Measurements from ENCODE around the gene TRIM62. TPM values are rescaled to one million over a fixed set of nuclear protein-coding genes. Genes with fewer than 3 reads are reported as not detected.

The TRIM62 gene
- polyA plus RNA-seq, 4 donors = 2.4 to 3.6 (median 2.8) TPM

DNA sequence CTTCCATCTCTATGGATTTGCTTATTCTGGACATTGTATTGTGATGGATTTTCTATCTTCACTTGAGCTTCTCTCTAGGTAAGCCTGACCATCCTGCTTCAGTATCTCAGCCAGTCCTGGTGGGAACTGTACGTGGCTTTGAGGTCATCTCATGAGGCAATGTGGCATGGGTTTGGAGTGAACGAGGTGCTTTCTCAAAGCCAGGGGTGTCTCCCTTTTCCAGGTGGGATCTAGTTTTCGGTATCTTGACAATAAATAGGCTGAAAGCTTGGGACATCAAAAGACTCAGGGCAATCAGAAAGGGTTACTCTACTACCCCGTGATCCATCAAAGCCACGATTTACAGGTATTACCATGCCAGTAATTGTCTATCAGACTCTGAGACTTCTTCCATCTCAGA lies 60.1 kb downstream of the TRIM62 start:
- H3K4me1 ChIP-seq (ENCODE audit: control insufficient read depth in 3 of 3, insufficient read depth in 2 of 3, low read depth in 1 of 3, low read length in 2 of 3) = peaks cover 0 to 5% (median 4%) of the 10 kb centered on the region in 3 donors
- no peaks in the 10 kb centered on the region for H3K36me3 ChIP-seq (ENCODE audit: control insufficient read depth in 3 of 3, insufficient read depth in 2 of 3, low read depth in 1 of 3, low read length in 3 of 3)
- no peak for DNase-seq
- no peaks in the 10 kb centered on the region for H3K9me3 ChIP-seq (ENCODE audit: control insufficient read depth in 2 of 2, insufficient read depth in 1 of 2, low read depth in 1 of 2, low read length in 1 of 2)
- FAIRE-seq = no peak
- H3K27ac ChIP-seq (ENCODE audit: low read depth in 1 of 3, low read length in 2 of 3) = no peak overlapping the region
- no peaks in the 10 kb centered on the region for H3K27me3 ChIP-seq (ENCODE audit: control insufficient read depth in 3 of 3, insufficient read depth in 3 of 3, low read length in 3 of 3)
- no peak overlapping the region for H3K4me3 ChIP-seq (ENCODE audit: low read depth in 1 of 3, low read length in 3 of 3)
- WGBS, 3 donors = 66 to 87% (median 80%) methylated on average over 5 of the region's 5 CpGs

DNA sequence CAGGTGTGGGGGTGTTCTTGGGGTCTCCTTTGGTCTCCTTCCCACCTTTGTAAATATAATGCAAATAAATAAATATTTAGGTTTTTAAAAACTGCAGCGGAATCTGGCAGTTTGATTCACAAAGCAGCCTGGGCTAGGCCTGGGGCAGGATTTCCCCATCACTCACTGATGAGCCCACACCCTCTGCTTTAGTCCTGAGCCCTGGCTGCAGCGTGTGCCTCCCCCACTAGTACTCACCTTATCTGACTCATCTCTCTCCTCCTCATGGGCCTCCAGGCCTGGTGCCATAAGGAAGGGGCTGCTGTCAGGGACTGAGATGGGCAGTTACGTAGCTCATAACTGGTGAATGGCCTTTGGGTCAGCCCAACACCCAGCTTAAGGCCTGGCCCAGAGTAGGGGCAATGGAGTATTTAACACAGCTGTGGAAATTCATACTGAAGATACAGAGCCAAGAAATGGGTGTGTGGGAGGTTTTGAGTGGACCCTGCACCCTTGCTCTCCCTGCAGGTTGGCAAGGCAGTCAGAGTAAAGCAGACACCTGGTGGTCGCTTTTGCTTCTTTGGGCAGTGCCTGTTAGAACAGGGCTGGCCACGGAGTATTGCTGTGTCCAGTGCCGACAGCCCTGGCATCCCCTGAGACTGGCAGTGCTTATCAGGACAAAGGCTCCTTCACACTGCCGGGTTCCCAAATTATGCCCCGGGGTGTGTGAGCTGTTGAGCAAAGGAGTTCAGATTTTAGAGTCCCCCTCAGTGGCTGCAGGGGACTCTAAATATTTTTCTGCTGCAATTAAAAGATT lies 61.2 kb downstream of the TRIM62 start:
- Histone ChIP-seq H3K9me3 (ENCODE audit: control insufficient read depth in 2 of 2, insufficient read depth in 1 of 2, low read depth in 1 of 2, low read length in 1 of 2) (no peaks in the 10 kb centered on the region), H3K27me3 (ENCODE audit: control insufficient read depth in 3 of 3, insufficient read depth in 3 of 3, low read length in 3 of 3) (no peaks in the 10 kb centered on the region), H3K27ac (ENCODE audit: low read depth in 1 of 3, low read length in 2 of 3) (no peak overlapping the region), H3K4me3 (ENCODE audit: low read depth in 1 of 3, low read length in 3 of 3) (no peak overlapping the region), H3K36me3 (ENCODE audit: control insufficient read depth in 3 of 3, insufficient read depth in 2 of 3, low read depth in 1 of 3, low read length in 3 of 3) (no peaks in the 10 kb centered on the region), H3K4me1 (ENCODE audit: control insufficient read depth in 3 of 3, insufficient read depth in 2 of 3, low read depth in 1 of 3, low read length in 2 of 3) (no peaks in the 10 kb centered on the region)
- FAIRE-seq (no peak), DNase-seq (no peak)
- WGBS, 3 donors = 79 to 81% (median 81%) methylated on average over 8 of the region's 8 CpGs

DNA sequence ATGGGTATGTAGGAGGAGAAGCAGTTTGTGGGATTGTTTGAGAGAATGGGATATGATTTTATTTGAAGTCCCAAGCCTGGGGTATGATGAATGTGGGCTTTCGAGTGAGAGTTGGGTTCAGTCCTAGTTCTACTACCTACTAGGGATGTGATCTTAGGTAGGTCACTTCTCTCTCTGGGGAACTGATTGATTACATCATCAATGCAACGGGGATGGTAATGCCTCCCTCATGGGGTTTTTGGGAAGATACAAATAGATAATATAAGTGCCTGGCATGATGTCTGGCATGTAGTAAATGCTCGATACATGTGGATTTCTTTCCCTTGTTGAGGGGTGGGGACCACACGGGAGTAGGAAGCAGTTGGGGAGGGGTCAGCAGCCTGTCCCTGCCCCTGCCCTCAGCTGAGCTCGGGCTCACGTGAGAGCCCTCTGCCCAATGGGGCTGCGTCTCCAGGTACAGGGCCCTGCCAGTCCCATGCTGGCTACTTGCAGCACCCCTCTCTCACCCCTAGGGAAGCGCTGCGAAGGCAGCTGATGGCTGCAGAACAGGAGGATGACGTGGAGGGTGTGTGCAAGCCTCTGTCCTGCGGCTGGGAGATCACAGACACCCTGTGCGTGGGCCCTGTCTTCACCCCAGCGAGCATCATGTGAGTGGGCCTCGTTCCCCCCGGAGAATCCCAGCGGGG lies 62.2 kb downstream of the TRIM62 start:
- no peaks in the 10 kb centered on the region for H3K9me3 ChIP-seq (ENCODE audit: control insufficient read depth in 2 of 2, insufficient read depth in 1 of 2, low read depth in 1 of 2, low read length in 1 of 2)
- WGBS, 3 donors = 62 to 63% (median 63%) methylated on average over 15 to 16 of the region's 16 CpGs
- H3K27me3 ChIP-seq (ENCODE audit: control insufficient read depth in 3 of 3, insufficient read depth in 3 of 3, low read length in 3 of 3) = no peaks in the 10 kb centered on the region
- H3K27ac ChIP-seq (ENCODE audit: low read depth in 1 of 3, low read length in 2 of 3) = no peak overlapping the region
- DNase-seq = no peak
- no peaks in the 10 kb centered on the region for H3K36me3 ChIP-seq (ENCODE audit: control insufficient read depth in 3 of 3, insufficient read depth in 2 of 3, low read depth in 1 of 3, low read length in 3 of 3)
- no peak overlapping the region for H3K4me3 ChIP-seq (ENCODE audit: low read depth in 1 of 3, low read length in 3 of 3)
- no peak for FAIRE-seq
- H3K4me1 ChIP-seq (ENCODE audit: control insufficient read depth in 3 of 3, insufficient read depth in 2 of 3, low read depth in 1 of 3, low read length in 2 of 3) = no peaks in the 10 kb centered on the region

DNA sequence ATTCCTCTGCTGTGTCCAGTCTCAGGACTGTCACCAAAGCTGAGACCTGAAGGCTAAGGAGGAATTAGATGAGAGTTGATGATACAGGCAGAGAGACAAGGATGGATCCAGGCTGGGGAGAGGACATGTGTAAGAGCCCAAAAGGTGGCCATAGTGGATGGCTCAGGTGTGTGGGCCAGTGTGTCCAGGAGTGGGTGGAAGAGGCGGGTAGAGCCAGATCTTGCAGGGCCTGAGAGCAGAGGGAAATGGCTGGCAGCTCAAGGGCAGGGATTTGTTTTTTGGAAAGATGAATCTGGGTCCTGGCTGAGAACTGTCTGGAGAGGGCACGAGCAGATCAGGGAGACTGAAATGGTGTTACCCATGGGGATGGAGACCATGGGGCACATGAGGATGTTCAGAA lies 62.8 kb downstream of the TRIM62 start:
- Histone ChIP-seq H3K27me3 (ENCODE audit: control insufficient read depth in 3 of 3, insufficient read depth in 3 of 3, low read length in 3 of 3) (no peaks in the 10 kb centered on the region), H3K9me3 (ENCODE audit: control insufficient read depth in 2 of 2, insufficient read depth in 1 of 2, low read depth in 1 of 2, low read length in 1 of 2) (no peaks in the 10 kb centered on the region), H3K4me3 (ENCODE audit: low read depth in 1 of 3, low read length in 3 of 3) (no peak overlapping the region), H3K27ac (ENCODE audit: low read depth in 1 of 3, low read length in 2 of 3) (no peak overlapping the region), H3K36me3 (ENCODE audit: control insufficient read depth in 3 of 3, insufficient read depth in 2 of 3, low read depth in 1 of 3, low read length in 3 of 3) (no peaks in the 10 kb centered on the region), H3K4me1 (ENCODE audit: control insufficient read depth in 3 of 3, insufficient read depth in 2 of 3, low read depth in 1 of 3, low read length in 2 of 3) (no peaks in the 10 kb centered on the region)
- DNase-seq (no peak), FAIRE-seq (no peak)
- 76 to 85% (median 83%) methylated on average over 2 of the region's 2 CpGs for WGBS, 3 donors

DNA sequence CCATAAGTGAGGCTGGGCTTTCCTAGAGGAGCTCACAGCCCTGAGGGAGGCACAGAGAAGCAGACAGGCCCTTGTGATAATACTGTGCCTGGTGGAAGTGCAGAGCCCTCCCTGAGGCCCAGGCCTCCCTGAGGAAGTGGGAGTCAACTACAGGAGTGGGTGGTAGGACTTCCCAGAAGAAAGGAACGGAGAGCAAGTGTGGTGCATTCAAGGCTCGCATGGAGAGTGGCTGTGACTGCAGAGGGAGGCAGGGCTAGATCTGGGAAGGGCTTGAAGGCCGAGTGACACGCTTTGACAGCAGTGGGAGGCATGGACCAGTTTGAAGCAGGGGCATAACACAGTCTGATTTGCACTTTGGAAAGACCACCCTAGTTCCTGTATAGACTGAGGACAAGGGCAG lies 63.6 kb downstream of the TRIM62 start:
- 75 to 79% (median 78%) methylated on average over 4 of the region's 4 CpGs for WGBS, 3 donors
- Histone ChIP-seq H3K4me3 (ENCODE audit: low read depth in 1 of 3, low read length in 3 of 3) (no peak overlapping the region), H3K27ac (ENCODE audit: low read depth in 1 of 3, low read length in 2 of 3) (no peak overlapping the region), H3K36me3 (ENCODE audit: control insufficient read depth in 3 of 3, insufficient read depth in 2 of 3, low read depth in 1 of 3, low read length in 3 of 3) (no peaks in the 10 kb centered on the region), H3K9me3 (ENCODE audit: control insufficient read depth in 2 of 2, insufficient read depth in 1 of 2, low read depth in 1 of 2, low read length in 1 of 2) (no peaks in the 10 kb centered on the region), H3K27me3 (ENCODE audit: control insufficient read depth in 3 of 3, insufficient read depth in 3 of 3, low read length in 3 of 3) (no peaks in the 10 kb centered on the region), H3K4me1 (ENCODE audit: control insufficient read depth in 3 of 3, insufficient read depth in 2 of 3, low read depth in 1 of 3, low read length in 2 of 3) (no peaks in the 10 kb centered on the region)
- DNase-seq (no peak), FAIRE-seq (no peak)

GRCh38 chr1:33117440-33118085 lies 64.3 kb downstream of the TRIM62 start:
- no peak for FAIRE-seq
- Histone ChIP-seq H3K36me3 (ENCODE audit: control insufficient read depth in 3 of 3, insufficient read depth in 2 of 3, low read depth in 1 of 3, low read length in 3 of 3) (no peaks in the 10 kb centered on the region), H3K27me3 (ENCODE audit: control insufficient read depth in 3 of 3, insufficient read depth in 3 of 3, low read length in 3 of 3) (no peaks in the 10 kb centered on the region), H3K4me1 (ENCODE audit: control insufficient read depth in 3 of 3, insufficient read depth in 2 of 3, low read depth in 1 of 3, low read length in 2 of 3) (no peaks in the 10 kb centered on the region), H3K4me3 (ENCODE audit: low read depth in 1 of 3, low read length in 3 of 3) (no peak overlapping the region), H3K27ac (ENCODE audit: low read depth in 1 of 3, low read length in 2 of 3) (no peak overlapping the region), H3K9me3 (ENCODE audit: control insufficient read depth in 2 of 2, insufficient read depth in 1 of 2, low read depth in 1 of 2, low read length in 1 of 2) (no peaks in the 10 kb centered on the region)
- 84 to 92% (median 87%) methylated on average over 13 of the region's 13 CpGs for whole genome bisulfite sequencing, 3 donors
- no peak for DNase-seq

DNA sequence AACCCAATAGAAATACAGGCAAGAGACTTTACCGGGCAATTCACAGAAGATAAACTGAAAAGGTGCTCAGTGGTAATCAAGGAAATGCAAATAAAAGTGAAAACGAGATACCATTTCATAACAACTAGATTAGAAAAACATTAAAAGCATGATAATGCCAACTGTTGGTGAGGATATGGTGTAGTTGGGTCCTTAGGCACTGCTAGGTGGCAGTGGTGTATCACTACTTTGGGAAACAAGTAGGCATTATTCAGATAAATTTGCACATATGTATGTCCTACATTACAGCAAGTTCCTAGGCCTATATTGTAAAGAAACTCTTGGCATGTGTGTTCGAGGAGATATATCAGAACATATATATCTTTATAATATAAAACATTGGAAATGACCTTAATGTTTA lies 69.9 kb downstream of the TRIM62 start:
- WGBS, 3 donors = 30 to 43% (median 32%) methylated on average over 3 of the region's 3 CpGs
- FAIRE-seq = no peak

GRCh38 chr1:33110477-33110876 lies 71.4 kb downstream of the TRIM62 start:
- Histone ChIP-seq H3K4me3 (ENCODE audit: low read depth in 1 of 3, low read length in 3 of 3) (no peak overlapping the region), H3K4me1 (ENCODE audit: control insufficient read depth in 3 of 3, insufficient read depth in 2 of 3, low read depth in 1 of 3, low read length in 2 of 3) (no peaks in the 10 kb centered on the region), H3K27ac (ENCODE audit: low read depth in 1 of 3, low read length in 2 of 3) (no peak overlapping the region), H3K27me3 (ENCODE audit: control insufficient read depth in 3 of 3, insufficient read depth in 3 of 3, low read length in 3 of 3) (no peaks in the 10 kb centered on the region), H3K36me3 (ENCODE audit: control insufficient read depth in 3 of 3, insufficient read depth in 2 of 3, low read depth in 1 of 3, low read length in 3 of 3) (no peaks in the 10 kb centered on the region), H3K9me3 (ENCODE audit: control insufficient read depth in 2 of 2, insufficient read depth in 1 of 2, low read depth in 1 of 2, low read length in 1 of 2) (no peaks in the 10 kb centered on the region)
- no peak for DNase-seq
- FAIRE-seq = no peak

More for the DNA sequence above, 69.9 kb downstream of the TRIM62 start:
- H3K27ac ChIP-seq (ENCODE audit: low read depth in 1 of 3, low read length in 2 of 3) = no peak overlapping the region
- no peaks in the 10 kb centered on the region for H3K4me1 ChIP-seq (ENCODE audit: control insufficient read depth in 3 of 3, insufficient read depth in 2 of 3, low read depth in 1 of 3, low read length in 2 of 3)
- no peaks in the 10 kb centered on the region for H3K36me3 ChIP-seq (ENCODE audit: control insufficient read depth in 3 of 3, insufficient read depth in 2 of 3, low read depth in 1 of 3, low read length in 3 of 3)
- H3K27me3 ChIP-seq (ENCODE audit: control insufficient read depth in 3 of 3, insufficient read depth in 3 of 3, low read length in 3 of 3) = no peaks in the 10 kb centered on the region
- no peak overlapping the region for H3K4me3 ChIP-seq (ENCODE audit: low read depth in 1 of 3, low read length in 3 of 3)
- no peak for DNase-seq
- H3K9me3 ChIP-seq (ENCODE audit: control insufficient read depth in 2 of 2, insufficient read depth in 1 of 2, low read depth in 1 of 2, low read length in 1 of 2) = no peaks in the 10 kb centered on the region
